ENCODE data around the gene SPEM3.

- TF ChIP-seq CTCF (IDR thresholded peaks at IDR 0.05) (no peak), POLR2A (IDR thresholded peaks at IDR 0.05) (no peak)
Measured at GRCh38 chr17:7477392-7478275, 49.0 kb downstream of the SPEM3 start.
